Measurements from ENCODE around the gene GSTO2.
A peak's percentile ranks its signal among the peaks of the same experiment; 100 is the strongest.

GSTO2 gene

DNA sequence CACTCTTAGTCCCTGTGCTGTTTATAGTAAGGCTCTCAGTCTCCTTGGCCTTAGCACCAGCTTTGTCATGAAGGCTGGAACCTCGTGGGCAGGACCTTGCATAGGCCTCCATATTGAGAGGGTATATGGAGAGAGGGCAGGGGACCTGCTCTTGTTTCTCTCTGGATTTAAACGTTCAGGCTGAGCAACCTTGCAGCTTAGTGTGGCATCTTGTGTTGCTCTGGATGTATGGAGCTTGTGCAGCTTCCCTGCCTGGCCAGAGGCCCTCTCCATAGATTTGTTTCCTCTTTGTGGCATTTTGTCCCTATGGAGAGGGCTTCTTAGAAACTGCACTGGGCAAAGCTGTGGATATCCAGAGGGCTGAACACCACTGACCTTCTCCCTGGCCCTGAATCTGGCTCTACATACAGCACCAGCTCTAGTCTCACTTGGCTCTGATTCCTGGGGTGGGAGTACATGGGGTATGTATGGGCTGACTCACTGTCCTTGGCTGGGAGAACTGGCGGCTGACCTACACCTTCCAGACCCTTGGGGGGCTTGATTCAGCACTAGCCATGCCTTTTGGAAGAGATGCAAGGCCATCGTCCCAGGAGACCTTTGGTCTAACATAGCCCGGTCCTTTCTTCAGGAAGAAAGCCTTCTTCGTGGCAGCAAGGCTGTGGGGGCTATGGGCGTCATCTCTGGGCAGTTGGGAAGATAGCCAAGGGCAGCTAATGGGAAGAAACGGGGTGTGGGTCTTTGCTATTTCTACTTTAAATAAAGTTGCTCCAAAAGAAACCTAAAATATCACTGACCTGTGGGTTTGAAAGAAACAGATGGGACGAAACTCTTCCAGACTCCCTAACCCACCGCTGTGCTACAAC, 38.8 kb downstream of the GSTO2 start:
- H3K4me2 ChIP-seq (ENCODE audit: insufficient read depth, low read length): no peak overlapping the region

DNA sequence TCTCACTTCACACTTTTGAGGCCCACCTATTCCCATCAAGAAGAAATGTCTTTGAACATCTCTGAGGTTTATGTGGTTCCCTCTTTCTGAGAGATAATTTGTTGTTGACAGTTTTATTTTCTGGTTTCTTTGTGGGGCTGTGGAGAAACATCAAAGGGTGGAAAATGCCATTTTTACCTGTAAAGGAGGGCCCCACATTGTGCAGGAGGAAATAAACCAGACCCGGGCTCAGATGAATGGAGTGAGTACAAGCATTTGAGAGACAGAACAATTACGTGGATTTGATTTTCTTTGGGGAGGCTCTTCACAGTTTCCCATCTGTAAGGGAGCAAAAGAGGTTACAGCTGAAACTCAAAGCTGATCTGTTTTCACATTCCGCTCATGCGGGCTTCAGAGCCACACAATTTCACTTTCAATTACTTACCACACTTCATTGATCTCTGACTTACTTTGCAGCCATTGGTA, 39.5 kb downstream of the GSTO2 start:
- Histone ChIP-seq H3K9me3 (ENCODE audit: insufficient read depth, low read length, severe bottlenecking) (no peaks in the 10 kb centered on the region), H3K4me2 (ENCODE audit: insufficient read depth, low read length) (no peak overlapping the region), H3K9ac (ENCODE audit: low read depth, low read length) (no peak overlapping the region), H3K27me3 (ENCODE audit: insufficient read depth, low read length, poor library complexity) (no peaks in the 10 kb centered on the region), H3K4me3 (ENCODE audit: low read depth in 1 of 2, low read length in 2 of 2) (no peak overlapping the region), H4K20me1 (ENCODE audit: insufficient read depth, low read length) (peaks cover 39% of the 10 kb centered on the region), H3K36me3 (ENCODE audit: insufficient read depth, low read length) (peaks cover 29% of the 10 kb centered on the region), H2AFZ (ENCODE audit: low read depth, low read length) (no peak overlapping the region), H3K4me1 (ENCODE audit: insufficient read depth, low read length) (no peaks in the 10 kb centered on the region), H3K27ac (ENCODE audit: low read length) (no peak overlapping the region), H3K79me2 (ENCODE audit: insufficient read depth, low read length) (no peaks in the 10 kb centered on the region)
- ATAC-seq (ENCODE audit: insufficient read depth, low read depth): peak; percentile 75
- peak; percentile 40 for DNase-seq
- TF ChIP-seq, protein P1, sequence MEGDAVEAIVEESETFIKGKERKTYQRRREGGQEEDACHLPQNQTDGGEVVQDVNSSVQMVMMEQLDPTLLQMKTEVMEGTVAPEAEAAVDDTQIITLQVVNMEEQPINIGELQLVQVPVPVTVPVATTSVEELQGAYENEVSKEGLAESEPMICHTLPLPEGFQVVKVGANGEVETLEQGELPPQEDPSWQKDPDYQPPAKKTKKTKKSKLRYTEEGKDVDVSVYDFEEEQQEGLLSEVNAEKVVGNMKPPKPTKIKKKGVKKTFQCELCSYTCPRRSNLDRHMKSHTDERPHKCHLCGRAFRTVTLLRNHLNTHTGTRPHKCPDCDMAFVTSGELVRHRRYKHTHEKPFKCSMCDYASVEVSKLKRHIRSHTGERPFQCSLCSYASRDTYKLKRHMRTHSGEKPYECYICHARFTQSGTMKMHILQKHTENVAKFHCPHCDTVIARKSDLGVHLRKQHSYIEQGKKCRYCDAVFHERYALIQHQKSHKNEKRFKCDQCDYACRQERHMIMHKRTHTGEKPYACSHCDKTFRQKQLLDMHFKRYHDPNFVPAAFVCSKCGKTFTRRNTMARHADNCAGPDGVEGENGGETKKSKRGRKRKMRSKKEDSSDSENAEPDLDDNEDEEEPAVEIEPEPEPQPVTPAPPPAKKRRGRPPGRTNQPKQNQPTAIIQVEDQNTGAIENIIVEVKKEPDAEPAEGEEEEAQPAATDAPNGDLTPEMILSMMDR (IDR thresholded peaks at IDR 0.05; ENCODE audit: borderline replicate concordance, extremely low read depth, low read length, poor library complexity, severe bottlenecking): no peak
- TF ChIP-seq EZH2 (IDR thresholded peaks at IDR 0.05; ENCODE audit: borderline replicate concordance, low read depth, low read length, severe bottlenecking): no peak

More for the DNA sequence above, 38.8 kb downstream of the GSTO2 start:
- Histone ChIP-seq H3K4me1 (ENCODE audit: insufficient read depth, low read length) (no peaks in the 10 kb centered on the region), H3K36me3 (ENCODE audit: insufficient read depth, low read length) (peaks cover 22% of the 10 kb centered on the region), H2AFZ (ENCODE audit: low read depth, low read length) (no peak overlapping the region), H3K27me3 (ENCODE audit: insufficient read depth, low read length, poor library complexity) (no peaks in the 10 kb centered on the region), H3K4me3 (ENCODE audit: low read depth in 1 of 2, low read length in 2 of 2) (no peak overlapping the region), H3K79me2 (ENCODE audit: insufficient read depth, low read length) (no peaks in the 10 kb centered on the region), H3K9ac (ENCODE audit: low read depth, low read length) (no peak overlapping the region), H4K20me1 (ENCODE audit: insufficient read depth, low read length) (peaks cover 33% of the 10 kb centered on the region), H3K27ac (ENCODE audit: low read length) (no peak overlapping the region), H3K9me3 (ENCODE audit: insufficient read depth, low read length, severe bottlenecking) (no peaks in the 10 kb centered on the region)
- DNase-seq (no peak), ATAC-seq (ENCODE audit: insufficient read depth, low read depth) (no peak)
- TF ChIP-seq EZH2 (IDR thresholded peaks at IDR 0.05; ENCODE audit: borderline replicate concordance, low read depth, low read length, severe bottlenecking): no peak
- TF ChIP-seq, protein P1 (IDR thresholded peaks at IDR 0.05; ENCODE audit: borderline replicate concordance, extremely low read depth, low read length, poor library complexity, severe bottlenecking): no peak

DNA sequence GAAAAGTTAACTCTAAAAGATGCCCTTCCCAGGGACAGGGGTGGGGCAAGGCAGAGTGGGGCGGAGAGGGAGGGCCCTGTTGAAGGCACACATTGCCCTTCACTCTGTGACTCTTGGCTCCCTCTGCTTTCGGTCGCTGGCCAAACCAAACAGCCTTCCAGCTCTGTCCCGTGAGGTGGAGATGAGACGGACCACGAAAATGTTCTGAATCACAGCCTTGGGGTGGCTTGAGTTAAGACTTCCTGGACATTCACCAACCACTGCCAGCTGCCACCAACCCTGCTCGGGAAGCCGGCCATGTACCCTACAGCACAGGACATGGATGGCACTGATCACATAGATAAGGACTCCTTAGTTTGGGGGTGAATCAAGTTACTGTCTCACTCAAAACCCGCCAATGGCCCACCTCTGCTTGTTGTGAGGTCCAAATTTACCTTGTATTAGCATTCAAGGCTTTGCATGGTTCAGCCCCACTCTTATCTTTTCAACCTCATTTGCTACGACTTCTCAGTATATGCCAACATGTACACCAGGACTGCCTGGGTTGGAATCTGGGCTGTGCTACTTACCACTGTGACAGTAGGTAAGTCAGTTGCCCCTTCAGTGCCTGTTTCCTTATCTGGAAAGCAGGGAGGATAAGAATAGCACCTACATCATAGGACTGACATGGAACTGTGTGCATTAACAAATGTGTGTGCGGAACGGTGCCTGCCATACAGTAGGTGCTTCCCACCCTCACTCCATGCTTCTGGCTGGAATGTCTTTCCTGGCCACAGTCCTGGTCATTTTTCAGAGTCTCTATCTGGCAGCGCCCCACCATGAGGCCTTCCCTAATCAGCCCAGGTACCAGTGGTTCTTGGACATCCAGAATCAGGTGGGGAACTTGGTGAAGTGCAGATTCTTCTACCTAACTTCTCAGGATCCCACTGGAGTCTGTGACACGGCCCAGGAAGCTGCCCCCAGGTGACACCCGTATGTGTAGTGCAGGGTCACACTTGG, 41.3 kb downstream of the GSTO2 start:
- no peaks in the 10 kb centered on the region for H3K4me1 ChIP-seq (ENCODE audit: insufficient read depth, low read length)
- H3K9ac ChIP-seq (ENCODE audit: low read depth, low read length): no peak overlapping the region
- H4K20me1 ChIP-seq (ENCODE audit: insufficient read depth, low read length): peaks cover 56% of the 10 kb centered on the region
- no peak overlapping the region for H3K4me3 ChIP-seq (ENCODE audit: low read depth in 1 of 2, low read length in 2 of 2)
- DNase-seq: no peak
- ATAC-seq (ENCODE audit: insufficient read depth, low read depth): no peak
- H3K27ac ChIP-seq (ENCODE audit: low read length): no peak overlapping the region
- H3K4me2 ChIP-seq (ENCODE audit: insufficient read depth, low read length): no peak overlapping the region
- H3K27me3 ChIP-seq (ENCODE audit: insufficient read depth, low read length, poor library complexity): no peaks in the 10 kb centered on the region
- no peak for TF ChIP-seq EZH2 (IDR thresholded peaks at IDR 0.05; ENCODE audit: borderline replicate concordance, low read depth, low read length, severe bottlenecking)
- TF ChIP-seq, protein P1 (IDR thresholded peaks at IDR 0.05; ENCODE audit: borderline replicate concordance, extremely low read depth, low read length, poor library complexity, severe bottlenecking): no peak
- H3K9me3 ChIP-seq (ENCODE audit: insufficient read depth, low read length, severe bottlenecking): no peaks in the 10 kb centered on the region
- no peak overlapping the region for H2AFZ ChIP-seq (ENCODE audit: low read depth, low read length)
- peaks cover 47% of the 10 kb centered on the region for H3K36me3 ChIP-seq (ENCODE audit: insufficient read depth, low read length)
- no peaks in the 10 kb centered on the region for H3K79me2 ChIP-seq (ENCODE audit: insufficient read depth, low read length)
